Smooth muscle cell of the coronary artery (primary cell): ENCODE data around the gene TNFAIP8L3. TPM values are rescaled to one million over a fixed set of nuclear protein-coding genes. Genes with fewer than 3 reads are reported as not detected.

Experiments used
- total RNA-seq: library from RNA; depleted of rRNA; stranded (reverse); fragments of >200 nt; gene quantifications from 2 replicates; pipeline ENCODE4 v1.2.3, GENCODE V29; 2014; ENCODE audit warnings: low replicate concordance

TNFAIP8L3 gene
- 10.2 and 16.5 TPM in 2 replicates for total RNA-seq

DNA sequence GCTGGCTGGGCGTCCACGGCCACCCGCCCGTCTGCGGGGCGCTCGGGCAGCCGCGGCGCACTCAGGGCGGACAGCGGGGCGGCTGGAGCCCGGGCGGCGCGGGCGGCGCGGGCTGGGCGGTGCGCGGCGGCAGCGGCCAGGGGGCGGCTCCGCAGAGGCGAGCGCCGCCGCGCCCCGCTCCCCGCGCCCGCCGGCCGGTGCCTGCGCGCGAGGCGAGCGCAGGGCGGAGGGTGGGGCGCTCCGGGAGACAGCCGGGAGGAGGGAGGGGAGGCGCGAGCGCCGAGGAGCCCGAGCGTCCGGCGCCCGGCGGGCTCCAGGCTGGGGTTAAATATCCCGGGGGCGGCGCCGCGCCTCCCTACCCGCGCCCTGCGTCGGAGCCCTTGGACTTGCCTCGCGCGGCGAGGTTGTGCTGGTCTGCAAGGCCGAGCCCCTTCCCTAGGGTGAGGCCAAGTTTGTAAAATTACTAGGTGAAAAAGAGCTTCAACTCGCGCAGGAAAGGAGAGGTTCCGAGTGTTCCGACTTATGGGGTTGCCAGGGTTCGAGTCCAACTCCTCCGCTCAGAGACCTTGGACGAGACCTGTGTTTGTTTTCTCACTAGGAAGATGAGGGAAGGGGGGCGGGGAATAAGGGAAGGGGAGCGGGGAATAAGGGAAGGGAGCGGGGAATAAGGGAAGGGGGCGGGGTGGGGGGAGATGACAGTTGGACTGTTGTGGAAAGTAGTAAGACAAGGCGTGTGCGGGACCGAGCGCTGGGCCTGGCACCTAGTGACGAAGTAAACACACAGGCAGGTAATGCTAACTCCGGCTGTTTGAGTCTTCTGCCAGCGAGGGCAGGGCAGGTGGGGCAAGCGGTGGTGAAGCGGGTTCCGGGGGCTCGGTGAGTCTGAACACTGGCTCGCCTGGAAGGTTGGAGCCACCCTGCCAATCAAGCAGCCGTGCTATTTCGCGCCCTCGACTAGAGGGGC lies at the start of gene TNFAIP8L3:
TNFAIP8L3 (minus strand) TSS at position 301 of the 964 bp plus-strand sequence. CDS start 311 bp downstream, outside the sequence.

Other genes starting within 250 kb of the TNFAIP8L3 start
- 7.0 and 12.3 TPM in 2 replicates for gene AP4E1, start 186.2 kb downstream of the TNFAIP8L3 start, total RNA-seq
- 0.30 and 28.5 TPM in 2 replicates for gene CYP19A1, start 243.7 kb upstream of the TNFAIP8L3 start, total RNA-seq
- 1.7 and 16.6 TPM in 2 replicates for gene GLDN, start 246.7 kb upstream of the TNFAIP8L3 start, total RNA-seq